OCI-LY3 (cell line): ENCODE measurements around the gene APOL2.

ENCODE experiments used
- H2AFZ ChIP-seq: fragments of 200-600, 300-600 bp; shearing (Covaris generic); 2 replicates; pipeline ENCODE4 v1.6.0; 2014; ENCODE audit warnings: antibody characterized with exemption, low read depth, low read length
- H3K27ac ChIP-seq: fragments of 200-600, 300-600 bp; sonication (generic); 2 replicates; pipeline ENCODE4 v1.5.1; 2014; ENCODE audit warnings: mild to moderate bottlenecking, low read length, moderate library complexity, mixed read lengths
- H3K27me3 ChIP-seq: fragments of 200-600, 300-600 bp; sonication (generic); 2 replicates; pipeline ENCODE4 v1.6.1; 2014; ENCODE audit warnings: low read depth, low read length, mixed read lengths
- H3K36me3 ChIP-seq: fragments of 200-600, 300-600 bp; sonication (generic); replicated peaks from 2 replicates; pipeline ENCODE3; 2014; ENCODE audit warnings: low read depth, low read length, mixed read lengths
- H3K4me1 ChIP-seq: fragments of 300-600, 200-600 bp; sonication (generic); 2 replicates; pipeline ENCODE4 v1.6.1; 2014; ENCODE audit warnings: low read length, mixed read lengths
- H3K4me2 ChIP-seq: fragments of 200-600, 300-600 bp; sonication (generic); 2 replicates; pipeline ENCODE4 v1.6.1; 2014; ENCODE audit warnings: low read length, mixed read lengths
- H3K4me3 ChIP-seq: fragments of 300-600, 200-600 bp; sonication (generic); 2 replicates; pipeline ENCODE4 v1.5.1; 2014; ENCODE audit warnings: antibody characterized with exemption, mild to moderate bottlenecking, low read length, moderate library complexity
- H3K79me2 ChIP-seq: fragments of 300-600, 200-600 bp; shearing (Covaris generic); 2 replicates; pipeline ENCODE4 v1.6.1; 2014; ENCODE audit warnings: mild to moderate bottlenecking, low read length, mixed read lengths
- H3K9ac ChIP-seq: fragments of 300-600, 200-600 bp; shearing (Covaris generic); 2 replicates; pipeline ENCODE4 v1.6.0; 2014; ENCODE audit warnings: mild to moderate bottlenecking, low read length, moderate library complexity
- H3K9me3 ChIP-seq: fragments of 200-600, 300-600 bp; shearing (Covaris generic); 2 replicates; pipeline ENCODE4 v1.6.1; 2014; ENCODE audit warnings: low read length, mixed read lengths; ENCODE audit not compliant: insufficient read depth
- H4K20me1 ChIP-seq: fragments of 200-600, 300-600 bp; sonication (generic); 2 replicates; pipeline ENCODE4 v1.6.1; 2016; ENCODE audit warnings: low read length, mixed read lengths; ENCODE audit not compliant: insufficient read depth
- CTCF ChIP-seq: fragments of 200-600, 300-600 bp; sonication (generic); IDR thresholded peaks from 2 replicates; pipeline ENCODE4 v1.5.1; 2014; ENCODE audit warnings: antibody characterized with exemption, low read length, low read depth
- EZH2phosphoT487 ChIP-seq: fragments of 200-600 bp; shearing (Covaris generic); IDR thresholded peaks from 2 replicates; pipeline ENCODE4 v1.6.1; 2018; ENCODE audit warnings: antibody characterized with exemption, mixed run types, low read depth

The APOL2 gene

GRCh38 chr22:36239401-36240171 lies at the start of gene APOL2:
Gene APOL2 (minus strand): TSS chr22:36239527. CDS start chr22:36233162, 6,365 bp downstream.
- TF ChIP-seq EZH2phosphoT487 (no peak), CTCF (peak; percentile 59)
- no peak within 1 kb of the TSS for H2AFZ ChIP-seq
- peaks cover 12% of the 10 kb centered on the region for H4K20me1 ChIP-seq
- H3K27me3 ChIP-seq, result no peaks in the 10 kb centered on the region
- H3K79me2 ChIP-seq, result peaks cover 62% of the 10 kb centered on the region
- peak within 1 kb of the TSS; percentile 94 for H3K27ac ChIP-seq
- peak within 1 kb of the TSS; percentile 82 for H3K4me2 ChIP-seq
- H3K9ac ChIP-seq, result peak within 1 kb of the TSS; percentile 98
- peaks cover 13% of the 10 kb centered on the region for H3K9me3 ChIP-seq
- peaks cover 49% of the 10 kb centered on the region for H3K4me1 ChIP-seq
- peaks cover 57% of the 10 kb centered on the region for H3K36me3 ChIP-seq
- H3K4me3 ChIP-seq, result peak within 1 kb of the TSS; percentile 88

- Histone ChIP-seq H3K9me3 (no peaks in the 10 kb centered on the region), H2AFZ (no peak overlapping the region), H3K27me3 (no peaks in the 10 kb centered on the region), H3K27ac (no peak overlapping the region), H3K9ac (no peak overlapping the region), H3K79me2 (no peaks in the 10 kb centered on the region; the same call in 1 of the 2 replicates), H4K20me1 (no peaks in the 10 kb centered on the region; the same call in 1 of the 2 replicates), H3K36me3 (peaks cover 78% of the 10 kb centered on the region), H3K4me2 (no peak overlapping the region), H3K4me1 (no peaks in the 10 kb centered on the region), H3K4me3 (no peak overlapping the region)
- TF ChIP-seq EZH2phosphoT487 (no peak), CTCF (no peak)
Measured at GRCh38 chr22:36288571-36289405, 49.5 kb upstream of the APOL2 start.

GRCh38 chr22:36287881-36288515 lies 48.7 kb upstream of the APOL2 start:
- Histone ChIP-seq H3K27me3 (no peaks in the 10 kb centered on the region), H3K9ac (no peak overlapping the region), H4K20me1 (no peaks in the 10 kb centered on the region; the same call in 1 of the 2 replicates), H3K9me3 (no peaks in the 10 kb centered on the region), H3K4me2 (no peak overlapping the region), H2AFZ (no peak overlapping the region), H3K36me3 (peaks cover 75% of the 10 kb centered on the region), H3K4me1 (no peaks in the 10 kb centered on the region), H3K27ac (no peak overlapping the region), H3K4me3 (no peak overlapping the region), H3K79me2 (no peaks in the 10 kb centered on the region; the same call in 1 of the 2 replicates)
- TF ChIP-seq CTCF (no peak), EZH2phosphoT487 (no peak)
